HepG2 (cell line): ENCODE results near the gene APC2. TPM values are rescaled to one million over a fixed set of nuclear protein-coding genes. Genes with fewer than 3 reads are reported as not detected.

Experiments
- ARNT ChIP-seq: fragments of 450-650 bp; IDR thresholded peaks from 2 replicates; pipeline ENCODE4 v1.6.1; 2017
- CREB1 ChIP-seq, 2 experiments: fragments of 450-650 bp in 1 of 2; IDR thresholded peaks; 2 replicates each; pipeline ENCODE4 v1.6.1; 2016 to 2017; ENCODE audit warnings: control low read depth in 1 of 2, mild to moderate bottlenecking in 1 of 2, missing compliant biosample characterization in 1 of 2, missing genetic modification characterization in 1 of 2
- ERF ChIP-seq: IDR thresholded peaks from 2 replicates; pipeline ENCODE4 v1.6.1; 2018; ENCODE audit warnings: missing biosample characterization, missing genetic modification reagents
- FOXK1 ChIP-seq: sonication (generic); formaldehyde crosslinking; IDR thresholded peaks from 2 replicates; pipeline ENCODE4 v1.4.0; 2020; ENCODE audit warnings: low read depth, missing genetic modification reagents, borderline replicate concordance
- GABPA ChIP-seq, 2 experiments: IDR thresholded peaks; 2 replicates each; pipeline ENCODE4 v1.6.1; 2011 to 2016; ENCODE audit warnings: low read depth in 2 of 2, low read length in 1 of 2, missing biosample characterization in 1 of 2, missing genetic modification characterization in 1 of 2
- HNF1A ChIP-seq, 2 experiments: sonication (generic) in 1 of 2; formaldehyde crosslinking in 1 of 2; IDR thresholded peaks; 2 replicates each; pipeline versions ENCODE4 v1.4.0 to v1.6.1; 2016 to 2020; ENCODE audit warnings: borderline replicate concordance in 1 of 2, low read depth in 1 of 2, mild to moderate bottlenecking in 1 of 2, missing genetic modification reagents in 1 of 2
- HOXA5 ChIP-seq: sonication (generic); formaldehyde crosslinking; IDR thresholded peaks from 2 replicates; pipeline ENCODE4 v1.4.0; 2020; ENCODE audit warnings: missing genetic modification reagents
- HOXD1 ChIP-seq: sonication (generic); formaldehyde crosslinking; IDR thresholded peaks from 2 replicates; pipeline ENCODE4 v1.5.0; 2020; ENCODE audit warnings: missing genetic modification reagents
- IRF1 ChIP-seq: sonication (generic); formaldehyde crosslinking; IDR thresholded peaks from 2 replicates; pipeline ENCODE4 v1.4.0; 2020; ENCODE audit warnings: low read depth, mild to moderate bottlenecking, missing genetic modification reagents
- LCORL ChIP-seq, 2 experiments: fragments of 450-650 bp in 1 of 2; sonication (generic) in 1 of 2; formaldehyde crosslinking in 1 of 2; IDR thresholded peaks; 2 replicates each; pipeline versions ENCODE4 v1.5.0 to v1.6.1; 2017 to 2020; ENCODE audit warnings: antibody characterized with exemption in 1 of 2, missing genetic modification reagents in 1 of 2
- MEIS2 ChIP-seq: sonication (generic); formaldehyde crosslinking; IDR thresholded peaks from 2 replicates; pipeline ENCODE4 v1.9.0; 2021; ENCODE audit warnings: mild to moderate bottlenecking, missing genetic modification reagents
- NFIB ChIP-seq: sonication (generic); formaldehyde crosslinking; IDR thresholded peaks from 2 replicates; pipeline ENCODE4 v1.9.0; 2021; ENCODE audit warnings: missing genetic modification reagents, mild to moderate bottlenecking, borderline replicate concordance
- PLRG1 ChIP-seq: fragments of 450-650 bp; conservative IDR thresholded peaks from 2 replicates; pipeline ENCODE4 v1.6.1; 2016
- RNF2 ChIP-seq: fragments of 450-650 bp; conservative IDR thresholded peaks from 2 replicates; pipeline ENCODE4 v1.6.1; 2016; ENCODE audit warnings: low read depth
- TEAD2 ChIP-seq: sonication (generic); formaldehyde crosslinking; IDR thresholded peaks from 2 replicates; pipeline ENCODE4 v1.9.0; 2021; ENCODE audit warnings: missing genetic modification reagents
- YEATS2 ChIP-seq: sonication (generic); formaldehyde crosslinking; IDR thresholded peaks from 2 replicates; pipeline ENCODE4 v1.4.0; 2020; ENCODE audit warnings: missing genetic modification reagents, borderline replicate concordance
- ZNF292 ChIP-seq: sonication (generic); formaldehyde crosslinking; IDR thresholded peaks from 2 replicates; pipeline ENCODE4 v1.8.1; 2022; ENCODE audit warnings: mild to moderate bottlenecking, low read depth, missing genetic modification reagents, borderline replicate concordance
- ZNF335 ChIP-seq: sonication (generic); formaldehyde crosslinking; IDR thresholded peaks from 2 replicates; pipeline ENCODE4 v1.4.0; 2020; ENCODE audit warnings: missing genetic modification reagents
- ZNF598 ChIP-seq: sonication (generic); formaldehyde crosslinking; IDR thresholded peaks from 2 replicates; pipeline ENCODE4 v1.5.1; 2020; ENCODE audit warnings: mild to moderate bottlenecking, missing genetic modification reagents, borderline replicate concordance
- ZNF761 ChIP-seq: sonication (generic); formaldehyde crosslinking; conservative IDR thresholded peaks from 2 replicates; pipeline ENCODE4 v1.4.0; 2020; ENCODE audit warnings: mild to moderate bottlenecking, missing genetic modification reagents
- ZSCAN12 ChIP-seq: sonication (generic); formaldehyde crosslinking; IDR thresholded peaks from 2 replicates; pipeline ENCODE4 v1.9.0; 2021; ENCODE audit warnings: mild to moderate bottlenecking, missing genetic modification reagents
- polyA plus RNA-seq, 8 experiments: library from polyadenylated mRNA; depleted of rRNA in 3 of 8; stranded (reverse) in 7 of 8; unstranded in 1 of 8; fragments of >200 nt; fragmentation: Illumina TruSeq in 4 of 8; extraction: Trizol in 4 of 8; gene quantifications; 2 replicates each; pipeline versions ENCODE4 v1.2.1 to v1.2.3, GENCODE V29; 2011 to 2016; ENCODE audit warnings: low read depth in 4 of 8, missing spikeins in 1 of 8, mixed read lengths in 1 of 8; ENCODE audit not compliant: insufficient read depth in 1 of 8
- total RNA-seq, 5 experiments: library from RNA; depleted of rRNA; stranded (reverse); fragments of >200 nt; fragmentation: Illumina TruSeq; extraction: Trizol; gene quantifications; 2 replicates each; pipeline ENCODE4 v1.2.3, GENCODE V29; 2016; ENCODE audit warnings: low read depth in 1 of 5
- TF ChIP-seq, protein P1 (sequence below): sonication (generic); formaldehyde crosslinking; IDR thresholded peaks from 2 replicates; pipeline ENCODE4 v1.9.0; 2021; ENCODE audit warnings: missing genetic modification reagents, mild to moderate bottlenecking, borderline replicate concordance
- TF ChIP-seq, protein P2 (sequence below): sonication (generic); formaldehyde crosslinking; IDR thresholded peaks from 2 replicates; pipeline ENCODE4 v1.4.0; 2020; ENCODE audit warnings: mild to moderate bottlenecking, low read depth, missing genetic modification reagents

APC2 gene
- total and polyA plus RNA-seq, 2 of the 13 experiments (the other 11 are each of a cell fraction or from before 2014, with no cell fraction given) = 0.08 to 0.22 TPM

DNA sequence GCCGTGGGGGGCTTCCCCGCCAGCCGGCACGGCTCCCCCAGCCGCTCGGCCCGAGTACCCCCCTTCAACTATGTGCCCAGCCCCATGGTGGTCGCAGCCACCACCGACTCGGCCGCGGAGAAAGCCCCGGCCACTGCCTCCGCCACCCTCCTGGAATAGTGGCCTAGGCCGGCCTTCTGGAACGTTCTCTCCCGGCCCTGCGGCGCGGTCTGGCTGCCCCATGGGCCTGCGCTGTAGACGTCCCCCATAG is 20.1 kb downstream of the APC2 start (continued):
- TF ChIP-seq ZNF292 = no peak
- TF ChIP-seq GABPA (IDR thresholded peaks at IDR 0.05; ENCODE audit: low read depth, low read length) = no peak
- TF ChIP-seq GABPA (CRISPR knock-in tag; IDR thresholded peaks at IDR 0.05; ENCODE audit: low read depth) = no peak
- TF ChIP-seq CREB1 (IDR thresholded peaks at IDR 0.05) = no peak
- TF ChIP-seq CREB1 (CRISPR knock-in tag; IDR thresholded peaks at IDR 0.05) = no peak
- peak; percentile 54; the same call in 1 of the 2 replicates for TF ChIP-seq HOXA5 (CRISPR knock-in tag)
- TF ChIP-seq, protein P1, sequence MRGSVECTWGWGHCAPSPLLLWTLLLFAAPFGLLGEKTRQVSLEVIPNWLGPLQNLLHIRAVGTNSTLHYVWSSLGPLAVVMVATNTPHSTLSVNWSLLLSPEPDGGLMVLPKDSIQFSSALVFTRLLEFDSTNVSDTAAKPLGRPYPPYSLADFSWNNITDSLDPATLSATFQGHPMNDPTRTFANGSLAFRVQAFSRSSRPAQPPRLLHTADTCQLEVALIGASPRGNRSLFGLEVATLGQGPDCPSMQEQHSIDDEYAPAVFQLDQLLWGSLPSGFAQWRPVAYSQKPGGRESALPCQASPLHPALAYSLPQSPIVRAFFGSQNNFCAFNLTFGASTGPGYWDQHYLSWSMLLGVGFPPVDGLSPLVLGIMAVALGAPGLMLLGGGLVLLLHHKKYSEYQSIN (CRISPR knock-in tag) = no peak
- TF ChIP-seq YEATS2 = no peak
- TF ChIP-seq PLRG1 = no peak
- TF ChIP-seq IRF1 (CRISPR knock-in tag) = no peak
- no peak for TF ChIP-seq RNF2
- TF ChIP-seq TEAD2 (CRISPR knock-in tag) = no peak
- no peak for TF ChIP-seq NFIB
- no peak for TF ChIP-seq FOXK1 (CRISPR knock-in tag)
- TF ChIP-seq MEIS2 (CRISPR knock-in tag) = 0 out of 2 replicates have a peak, but pooled peaks have one; percentile 18
- no peak for TF ChIP-seq ARNT
- no peak; the same call in 1 of the 2 replicates for TF ChIP-seq HOXD1 (CRISPR knock-in tag)
- 0 out of 2 replicates have a peak, but pooled peaks have one; percentile 36 for TF ChIP-seq ZNF761 (CRISPR knock-in tag)
- TF ChIP-seq LCORL (IDR thresholded peaks at IDR 0.05) = no peak
- no peak for TF ChIP-seq LCORL (CRISPR knock-in tag; IDR thresholded peaks at IDR 0.05)
- no peak for TF ChIP-seq ZNF335 (CRISPR knock-in tag)
- no peak for TF ChIP-seq HNF1A (IDR thresholded peaks at IDR 0.05; ENCODE audit: low read depth)
- TF ChIP-seq HNF1A (CRISPR knock-in tag; IDR thresholded peaks at IDR 0.05; ENCODE audit: borderline replicate concordance) = no peak
- TF ChIP-seq, protein P2, sequence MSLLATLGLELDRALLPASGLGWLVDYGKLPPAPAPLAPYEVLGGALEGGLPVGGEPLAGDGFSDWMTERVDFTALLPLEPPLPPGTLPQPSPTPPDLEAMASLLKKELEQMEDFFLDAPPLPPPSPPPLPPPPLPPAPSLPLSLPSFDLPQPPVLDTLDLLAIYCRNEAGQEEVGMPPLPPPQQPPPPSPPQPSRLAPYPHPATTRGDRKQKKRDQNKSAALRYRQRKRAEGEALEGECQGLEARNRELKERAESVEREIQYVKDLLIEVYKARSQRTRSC (CRISPR knock-in tag) = no peak
- TF ChIP-seq ERF (CRISPR knock-in tag) = no peak
- TF ChIP-seq ZSCAN12 = no peak
- TF ChIP-seq ZNF598 = no peak
